ENCODE data around the gene IPPK. TPM values are rescaled to one million over a fixed set of nuclear protein-coding genes. Genes with fewer than 3 reads are reported as not detected.
A peak's percentile ranks its signal among the peaks of the same experiment; 100 is the strongest.

IPPK gene
- total and polyA plus RNA-seq, 3 donors from 2014 or later = 21.0 to 25.0 (median 21.9) TPM

DNA sequence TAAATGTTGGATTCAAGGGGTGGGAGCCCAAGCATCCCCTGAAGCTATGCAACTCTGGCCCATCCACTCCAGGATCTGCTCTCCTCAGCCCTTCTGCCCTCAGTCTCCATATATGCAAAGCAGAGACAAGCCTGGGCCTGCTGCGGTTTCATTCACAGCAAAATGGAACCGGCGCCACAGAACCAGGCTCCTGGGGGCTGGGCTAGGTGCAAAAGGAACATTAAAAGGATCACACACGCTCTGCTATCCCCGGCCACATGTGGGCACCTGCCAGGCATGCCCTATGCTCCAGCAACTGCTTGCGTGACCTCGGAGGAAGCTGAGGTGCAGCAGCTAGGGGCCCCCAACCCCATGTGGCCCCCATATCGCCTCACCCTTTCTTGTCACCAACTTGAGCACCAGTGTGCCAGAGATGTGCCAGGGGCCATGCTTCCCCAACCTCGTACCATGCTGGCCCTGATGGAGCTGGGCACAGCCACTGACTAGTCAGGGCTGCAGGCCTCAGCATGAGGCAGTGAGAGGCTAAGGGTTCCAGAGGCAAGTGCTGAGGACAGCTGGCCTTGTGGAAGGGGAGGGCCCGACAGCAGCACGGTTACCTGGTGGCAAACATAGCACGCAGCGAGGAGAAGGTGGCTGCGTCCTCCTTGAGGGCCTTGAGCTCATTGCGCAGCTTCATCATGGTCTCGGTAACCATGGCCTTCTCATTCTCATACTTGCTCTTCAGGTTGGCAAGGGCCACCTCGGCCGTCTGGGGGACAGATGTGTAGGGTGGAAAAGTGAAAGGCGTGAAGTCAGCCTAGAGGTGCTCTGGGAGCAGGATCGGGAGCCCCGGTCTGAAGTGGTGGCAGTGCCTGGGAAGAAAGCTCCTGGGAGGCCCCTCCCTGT, 47.5 kb upstream of the IPPK start:
- Histone ChIP-seq H3K4me3 (no peak overlapping the region), H3K27ac (peak overlapping the region in 1 of 2 donors; percentile 53), H3K4me1 (peaks cover 15% of the 10 kb centered on the region), H3K9me3 (no peaks in the 10 kb centered on the region), H3K27me3 (no peaks in the 10 kb centered on the region), H3K36me3 (ENCODE audit: low read depth, missing control alignments) (no peaks in the 10 kb centered on the region)
- intact Hi-C loops (cut with DNase I; ENCODE audit: low total_unique reads) = loop anchor here (5.0 kb wide), 1 partner anchor 70 kb away; no protein-coding TSS in a partner anchor
- no peak for DNase-seq
- TF ChIP-seq POLR2A (IDR thresholded peaks at IDR 0.05) = no peak
- TF ChIP-seq, protein P1, sequence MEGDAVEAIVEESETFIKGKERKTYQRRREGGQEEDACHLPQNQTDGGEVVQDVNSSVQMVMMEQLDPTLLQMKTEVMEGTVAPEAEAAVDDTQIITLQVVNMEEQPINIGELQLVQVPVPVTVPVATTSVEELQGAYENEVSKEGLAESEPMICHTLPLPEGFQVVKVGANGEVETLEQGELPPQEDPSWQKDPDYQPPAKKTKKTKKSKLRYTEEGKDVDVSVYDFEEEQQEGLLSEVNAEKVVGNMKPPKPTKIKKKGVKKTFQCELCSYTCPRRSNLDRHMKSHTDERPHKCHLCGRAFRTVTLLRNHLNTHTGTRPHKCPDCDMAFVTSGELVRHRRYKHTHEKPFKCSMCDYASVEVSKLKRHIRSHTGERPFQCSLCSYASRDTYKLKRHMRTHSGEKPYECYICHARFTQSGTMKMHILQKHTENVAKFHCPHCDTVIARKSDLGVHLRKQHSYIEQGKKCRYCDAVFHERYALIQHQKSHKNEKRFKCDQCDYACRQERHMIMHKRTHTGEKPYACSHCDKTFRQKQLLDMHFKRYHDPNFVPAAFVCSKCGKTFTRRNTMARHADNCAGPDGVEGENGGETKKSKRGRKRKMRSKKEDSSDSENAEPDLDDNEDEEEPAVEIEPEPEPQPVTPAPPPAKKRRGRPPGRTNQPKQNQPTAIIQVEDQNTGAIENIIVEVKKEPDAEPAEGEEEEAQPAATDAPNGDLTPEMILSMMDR (IDR thresholded peaks at IDR 0.05) = no peak
- WGBS, 2 donors = 89 to 93% methylated on average over 8 to 21 of the region's 21 CpGs

DNA sequence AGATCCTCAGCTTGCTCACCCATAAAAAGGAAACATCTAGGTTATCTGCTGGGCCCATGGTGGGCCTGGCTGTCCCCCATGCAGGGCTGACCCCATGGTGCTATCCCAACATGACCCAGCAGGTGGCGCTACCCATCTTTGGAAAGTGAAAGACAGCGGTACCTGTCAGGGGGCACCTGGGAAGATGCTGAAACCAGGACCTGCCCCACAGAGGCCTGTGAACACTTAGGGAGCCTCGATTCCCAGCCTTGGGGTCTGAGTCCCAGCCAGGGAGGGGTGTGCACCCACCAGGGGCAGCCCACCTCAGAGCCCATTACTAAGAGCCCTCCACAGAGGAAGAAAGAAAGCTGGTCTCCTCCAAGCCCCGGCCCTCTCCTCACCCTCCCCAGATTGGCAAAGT, 46.6 kb upstream of the IPPK start:
- 42% methylated on average over 4 of the region's 4 CpGs; no CpG with 5 or more reads in 1 of the 2 donors for WGBS, 2 donors
- TF ChIP-seq, protein P1 (IDR thresholded peaks at IDR 0.05) = peak; percentile 86 to 95 (median 87)
- no peak for TF ChIP-seq POLR2A (IDR thresholded peaks at IDR 0.05)
- H3K27me3 ChIP-seq = no peaks in the 10 kb centered on the region
- no peak overlapping the region for H3K4me3 ChIP-seq
- H3K9me3 ChIP-seq = no peaks in the 10 kb centered on the region
- intact Hi-C loops (cut with DNase I; ENCODE audit: low total_unique reads) = loop anchor here (5.0 kb wide), 1 partner anchor 71 kb away; no protein-coding TSS in a partner anchor
- peaks cover 15% of the 10 kb centered on the region for H3K4me1 ChIP-seq
- peak overlapping the region; percentile 53 to 55 for H3K27ac ChIP-seq
- no peaks in the 10 kb centered on the region for H3K36me3 ChIP-seq (ENCODE audit: low read depth, missing control alignments)
- peak; percentile 74 for DNase-seq

DNA sequence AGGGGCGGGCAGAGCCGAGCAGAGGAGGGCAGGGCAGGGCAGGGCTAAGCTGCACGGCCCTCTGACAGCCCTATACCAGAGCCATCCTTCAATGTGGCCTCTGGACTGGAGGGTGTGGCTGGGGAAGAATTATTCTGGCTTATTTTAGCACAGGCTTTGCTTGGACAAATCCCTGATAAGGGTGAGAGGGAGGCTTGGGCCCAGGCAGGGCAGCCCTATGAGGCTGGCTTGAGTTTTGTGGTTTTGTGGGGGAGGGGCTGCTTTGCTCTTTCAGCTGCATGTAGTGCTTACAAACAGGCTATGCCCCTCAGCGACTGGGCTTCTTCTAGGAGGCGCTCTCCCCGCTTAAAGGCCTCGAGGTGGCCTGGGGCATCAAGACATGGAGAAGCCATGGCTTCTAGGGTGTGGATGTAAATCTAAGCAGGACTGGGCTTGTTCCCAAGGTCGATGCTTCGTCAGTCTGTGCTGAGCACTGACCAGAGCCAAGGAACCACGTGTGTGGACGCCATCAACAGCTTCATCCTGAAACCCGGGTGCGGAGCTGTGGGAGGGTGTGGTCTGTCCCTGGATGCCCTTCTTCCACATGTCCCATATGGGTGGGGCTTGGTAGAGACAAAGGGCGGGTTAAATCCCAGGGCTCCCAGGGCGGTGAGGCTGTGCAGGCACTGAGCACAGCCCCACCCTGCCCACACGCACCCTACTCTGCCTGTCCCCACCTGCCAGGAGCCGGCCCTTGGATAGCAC, 45.7 kb upstream of the IPPK start:
- H3K36me3 ChIP-seq (ENCODE audit: low read depth, missing control alignments) = no peaks in the 10 kb centered on the region
- intact Hi-C loops (cut with DNase I; ENCODE audit: low total_unique reads) = loop anchor here (5.0 kb wide), 1 partner anchor 72 kb away; no protein-coding TSS in a partner anchor
- H3K4me3 ChIP-seq = no peak overlapping the region
- peak; percentile 90 for DNase-seq
- H3K27ac ChIP-seq = peak overlapping the region; percentile 55 to 57
- TF ChIP-seq, protein P1 (IDR thresholded peaks at IDR 0.05) = no peak
- TF ChIP-seq POLR2A (IDR thresholded peaks at IDR 0.05) = no peak
- WGBS, 2 donors = 46 to 53% methylated on average over 8 to 17 of the region's 17 CpGs
- peaks cover 15% of the 10 kb centered on the region for H3K4me1 ChIP-seq
- no peaks in the 10 kb centered on the region for H3K9me3 ChIP-seq
- H3K27me3 ChIP-seq = no peaks in the 10 kb centered on the region

DNA sequence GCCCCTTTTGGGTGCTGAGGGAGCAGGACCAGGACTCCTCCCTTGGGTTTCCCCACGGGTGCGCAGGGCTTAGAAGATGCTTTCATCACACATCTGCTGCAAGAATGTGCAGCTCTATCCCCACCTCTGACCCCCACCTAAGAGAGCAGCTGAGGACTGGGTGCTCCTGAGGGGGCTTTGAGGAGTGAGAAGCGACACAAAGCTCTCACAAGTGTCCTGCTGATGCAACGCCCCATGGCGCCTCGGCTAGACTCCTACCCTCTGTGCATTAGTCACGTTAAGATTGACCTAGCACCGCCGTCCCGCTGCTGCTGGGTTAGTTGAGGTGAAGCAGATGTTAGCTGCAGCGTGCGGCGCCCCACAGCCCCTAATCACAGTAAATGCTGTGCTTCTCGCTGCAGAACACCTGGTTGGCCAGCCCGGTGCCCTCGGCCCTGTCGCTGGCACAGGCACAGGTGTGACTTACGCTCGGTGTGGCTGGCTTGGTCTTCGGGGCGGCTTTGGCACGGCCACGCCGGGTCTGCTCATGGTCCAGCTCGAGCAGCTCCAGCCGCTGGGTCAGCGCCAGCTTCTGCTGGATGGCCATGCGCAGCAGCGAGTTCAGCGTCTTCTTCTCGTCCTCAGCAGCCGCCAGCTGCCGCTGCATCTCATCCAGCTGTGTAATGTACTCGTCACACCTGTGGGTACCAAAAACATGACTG, 45.0 kb upstream of the IPPK start:
- peak; percentile 49 for DNase-seq
- WGBS, 2 donors = 68 to 83% methylated on average over 4 to 34 of the region's 34 CpGs
- no peaks in the 10 kb centered on the region for H3K9me3 ChIP-seq
- no peaks in the 10 kb centered on the region for H3K27me3 ChIP-seq
- intact Hi-C loops (cut with DNase I; ENCODE audit: low total_unique reads) = loop anchor here (5.0 kb wide), 1 partner anchor 72 kb away; no protein-coding TSS in a partner anchor
- no peak for TF ChIP-seq POLR2A (IDR thresholded peaks at IDR 0.05)
- TF ChIP-seq, protein P1 (IDR thresholded peaks at IDR 0.05) = no peak
- H3K4me3 ChIP-seq = no peak overlapping the region
- peak overlapping the region; percentile 46 to 55 for H3K27ac ChIP-seq
- H3K36me3 ChIP-seq (ENCODE audit: low read depth, missing control alignments) = no peaks in the 10 kb centered on the region
- H3K4me1 ChIP-seq = peaks cover 15% of the 10 kb centered on the region

All from testis (tissue), 3 donors.